HepG2 (cell line): ENCODE results near the gene HSPB6. TPM values are rescaled to one million over a fixed set of nuclear protein-coding genes. Genes with fewer than 3 reads are reported as not detected.
A peak's percentile ranks its signal among the peaks of the same experiment; 100 is the strongest.

Source experiments
- HDAC1 ChIP-seq: sonication (generic); formaldehyde crosslinking; IDR thresholded peaks from 2 replicates; pipeline ENCODE4 v1.5.1; 2020; ENCODE audit warnings: mild to moderate bottlenecking, missing genetic modification reagents
- HDAC2 ChIP-seq: sonication (generic); formaldehyde crosslinking; IDR thresholded peaks from 2 replicates; pipeline ENCODE4 v1.4.0; 2020; ENCODE audit warnings: missing genetic modification reagents
- HNF4G ChIP-seq, 2 experiments: sonication (generic) in 1 of 2; formaldehyde crosslinking in 1 of 2; IDR thresholded peaks; 2 replicates each; pipeline versions ENCODE4 v1.4.0 to v1.6.1; 2011 to 2020; ENCODE audit warnings: borderline replicate concordance in 2 of 2, low read depth in 2 of 2, mild to moderate bottlenecking in 2 of 2, low read length in 1 of 2, missing genetic modification reagents in 1 of 2, moderate library complexity in 1 of 2
- JDP2 ChIP-seq: sonication (generic); formaldehyde crosslinking; IDR thresholded peaks from 2 replicates; pipeline ENCODE4 v1.8.1; 2022; ENCODE audit warnings: missing genetic modification reagents, borderline replicate concordance
- KLF11 ChIP-seq: IDR thresholded peaks from 2 replicates; pipeline ENCODE4 v1.6.1; 2016; ENCODE audit warnings: missing compliant biosample characterization
- KLF12 ChIP-seq: sonication (generic); formaldehyde crosslinking; IDR thresholded peaks from 2 replicates; pipeline ENCODE4 v1.4.0; 2020; ENCODE audit warnings: missing genetic modification reagents, borderline replicate concordance
- MXI1 ChIP-seq: IDR thresholded peaks from 3 replicates; pipeline ENCODE4 v1.6.1; 2012; ENCODE audit warnings: low read depth, low read length, inconsistent platforms, borderline replicate concordance
- NAIF1 ChIP-seq: sonication (generic); formaldehyde crosslinking; IDR thresholded peaks from 2 replicates; pipeline ENCODE4 v1.5.0; 2020; ENCODE audit warnings: mild to moderate bottlenecking, missing genetic modification reagents, borderline replicate concordance
- NFATC3 ChIP-seq: sonication (generic); formaldehyde crosslinking; IDR thresholded peaks from 2 replicates; pipeline ENCODE4 v1.5.1; 2020; ENCODE audit warnings: mild to moderate bottlenecking, missing genetic modification reagents
- NR2F2 ChIP-seq: IDR thresholded peaks from 2 replicates; pipeline ENCODE4 v1.6.1; 2012; ENCODE audit warnings: low read depth, inconsistent platforms, borderline replicate concordance
- RORA ChIP-seq: sonication (generic); formaldehyde crosslinking; IDR thresholded peaks from 2 replicates; pipeline ENCODE4 v1.5.0; 2020; ENCODE audit warnings: mild to moderate bottlenecking, missing genetic modification reagents, moderate library complexity
- SKI ChIP-seq: fragments of 450-650 bp; IDR thresholded peaks from one replicate; pipeline ENCODE4 v1.6.1; 2018; ENCODE audit warnings: mild to moderate bottlenecking; ENCODE audit not compliant: partially characterized antibody
- SMYD3 ChIP-seq: sonication (generic); formaldehyde crosslinking; IDR thresholded peaks from 2 replicates; pipeline ENCODE4 v1.8.1; 2023; ENCODE audit warnings: mild to moderate bottlenecking, missing genetic modification reagents
- SP140L ChIP-seq: sonication (generic); formaldehyde crosslinking; IDR thresholded peaks from 2 replicates; pipeline ENCODE4 v1.4.0; 2020; ENCODE audit warnings: missing genetic modification reagents, borderline replicate concordance
- SRY ChIP-seq: sonication (generic); formaldehyde crosslinking; IDR thresholded peaks from 2 replicates; pipeline ENCODE4 v1.8.0; 2022; ENCODE audit warnings: mild to moderate bottlenecking, missing genetic modification reagents
- XRCC5 ChIP-seq: fragments of 200-400 bp; formaldehyde crosslinking; optimal IDR thresholded peaks from 2 replicates; pipeline ENCODE3; 2017; ENCODE audit warnings: mild to moderate bottlenecking, low read length
- ZNF101 ChIP-seq: sonication (generic); formaldehyde crosslinking; IDR thresholded peaks from 2 replicates; pipeline ENCODE4 v1.4.0; 2020; ENCODE audit warnings: mild to moderate bottlenecking, low read depth, missing genetic modification reagents, borderline replicate concordance
- ZNF160 ChIP-seq: sonication (generic); formaldehyde crosslinking; IDR thresholded peaks from 2 replicates; pipeline ENCODE4 v1.8.0; 2022; ENCODE audit warnings: mild to moderate bottlenecking, inconsistent platforms, missing genetic modification reagents
- ZNF414 ChIP-seq: sonication (generic); formaldehyde crosslinking; IDR thresholded peaks from 2 replicates; pipeline ENCODE4 v1.5.0; 2020; ENCODE audit warnings: missing genetic modification reagents
- ZNF605 ChIP-seq: sonication (generic); formaldehyde crosslinking; IDR thresholded peaks from 2 replicates; pipeline ENCODE4 v1.8.0; 2022; ENCODE audit warnings: mild to moderate bottlenecking, missing genetic modification reagents
- ZNF713 ChIP-seq: sonication (generic); formaldehyde crosslinking; IDR thresholded peaks from 2 replicates; pipeline ENCODE4 v1.4.0; 2020; ENCODE audit warnings: mild to moderate bottlenecking, missing genetic modification reagents
- polyA plus RNA-seq, 8 experiments: library from polyadenylated mRNA; depleted of rRNA in 3 of 8; stranded (reverse) in 7 of 8; unstranded in 1 of 8; fragments of >200 nt; fragmentation: Illumina TruSeq in 4 of 8; extraction: Trizol in 4 of 8; gene quantifications; 2 replicates each; pipeline versions ENCODE4 v1.2.1 to v1.2.3, GENCODE V29; 2011 to 2016; ENCODE audit warnings: low read depth in 4 of 8, missing spikeins in 1 of 8, mixed read lengths in 1 of 8; ENCODE audit not compliant: insufficient read depth in 1 of 8
- total RNA-seq, 5 experiments: library from RNA; depleted of rRNA; stranded (reverse); fragments of >200 nt; fragmentation: Illumina TruSeq; extraction: Trizol; gene quantifications; 2 replicates each; pipeline ENCODE4 v1.2.3, GENCODE V29; 2016; ENCODE audit warnings: low read depth in 1 of 5
- TF ChIP-seq, protein P1 (sequence below): sonication (generic); formaldehyde crosslinking; IDR thresholded peaks from 2 replicates; pipeline ENCODE4 v1.4.0; 2020; ENCODE audit warnings: missing genetic modification reagents
- TF ChIP-seq, protein P2 (sequence below): sonication (generic); formaldehyde crosslinking; IDR thresholded peaks from 2 replicates; pipeline ENCODE4 v1.4.0; 2020; ENCODE audit warnings: missing genetic modification reagents, borderline replicate concordance

The HSPB6 gene
- total and polyA plus RNA-seq, 2 of the 13 experiments (the other 11 are each of a cell fraction or from before 2014, with no cell fraction given): 0.18 TPM; not detected in 1

- TF ChIP-seq ZNF414 (CRISPR knock-in tag) (no peak; the same call in 1 of the 2 replicates), ZNF713 (CRISPR knock-in tag) (0 out of 2 replicates have a peak, but pooled peaks have one; percentile 58), KLF11 (CRISPR knock-in tag) (peak; percentile 90), JDP2 (no peak), HDAC1 (peak; percentile 73), ZNF101 (CRISPR knock-in tag) (no peak), XRCC5 (peak; percentile 44), SKI (peak; percentile 30), NR2F2 (peak; percentile 39; the same call in 1 of the 2 replicates), NAIF1 (0 out of 2 replicates have a peak, but pooled peaks have one; percentile 63), RORA (no peak), SP140L (no peak), ZNF160 (CRISPR knock-in tag) (no peak), MXI1 (peak; percentile 80; the same call in 1 of the 3 replicates), NFATC3 (CRISPR knock-in tag) (peak; percentile 38; the same call in 1 of the 2 replicates), KLF12 (CRISPR knock-in tag) (0 out of 2 replicates have a peak, but pooled peaks have one; percentile 9), SRY (CRISPR knock-in tag) (no peak), HNF4G (IDR thresholded peaks at IDR 0.05; ENCODE audit: borderline replicate concordance, low read depth, low read length) (no peak; the same call in 1 of the 2 replicates), HNF4G (CRISPR knock-in tag; IDR thresholded peaks at IDR 0.05; ENCODE audit: borderline replicate concordance, low read depth) (no peak), HDAC2 (CRISPR knock-in tag) (peak; percentile 47), SMYD3 (CRISPR knock-in tag) (peak; percentile 59; the same call in 1 of the 2 replicates), ZNF605 (CRISPR knock-in tag) (peak; percentile 79)
- TF ChIP-seq, protein P1, sequence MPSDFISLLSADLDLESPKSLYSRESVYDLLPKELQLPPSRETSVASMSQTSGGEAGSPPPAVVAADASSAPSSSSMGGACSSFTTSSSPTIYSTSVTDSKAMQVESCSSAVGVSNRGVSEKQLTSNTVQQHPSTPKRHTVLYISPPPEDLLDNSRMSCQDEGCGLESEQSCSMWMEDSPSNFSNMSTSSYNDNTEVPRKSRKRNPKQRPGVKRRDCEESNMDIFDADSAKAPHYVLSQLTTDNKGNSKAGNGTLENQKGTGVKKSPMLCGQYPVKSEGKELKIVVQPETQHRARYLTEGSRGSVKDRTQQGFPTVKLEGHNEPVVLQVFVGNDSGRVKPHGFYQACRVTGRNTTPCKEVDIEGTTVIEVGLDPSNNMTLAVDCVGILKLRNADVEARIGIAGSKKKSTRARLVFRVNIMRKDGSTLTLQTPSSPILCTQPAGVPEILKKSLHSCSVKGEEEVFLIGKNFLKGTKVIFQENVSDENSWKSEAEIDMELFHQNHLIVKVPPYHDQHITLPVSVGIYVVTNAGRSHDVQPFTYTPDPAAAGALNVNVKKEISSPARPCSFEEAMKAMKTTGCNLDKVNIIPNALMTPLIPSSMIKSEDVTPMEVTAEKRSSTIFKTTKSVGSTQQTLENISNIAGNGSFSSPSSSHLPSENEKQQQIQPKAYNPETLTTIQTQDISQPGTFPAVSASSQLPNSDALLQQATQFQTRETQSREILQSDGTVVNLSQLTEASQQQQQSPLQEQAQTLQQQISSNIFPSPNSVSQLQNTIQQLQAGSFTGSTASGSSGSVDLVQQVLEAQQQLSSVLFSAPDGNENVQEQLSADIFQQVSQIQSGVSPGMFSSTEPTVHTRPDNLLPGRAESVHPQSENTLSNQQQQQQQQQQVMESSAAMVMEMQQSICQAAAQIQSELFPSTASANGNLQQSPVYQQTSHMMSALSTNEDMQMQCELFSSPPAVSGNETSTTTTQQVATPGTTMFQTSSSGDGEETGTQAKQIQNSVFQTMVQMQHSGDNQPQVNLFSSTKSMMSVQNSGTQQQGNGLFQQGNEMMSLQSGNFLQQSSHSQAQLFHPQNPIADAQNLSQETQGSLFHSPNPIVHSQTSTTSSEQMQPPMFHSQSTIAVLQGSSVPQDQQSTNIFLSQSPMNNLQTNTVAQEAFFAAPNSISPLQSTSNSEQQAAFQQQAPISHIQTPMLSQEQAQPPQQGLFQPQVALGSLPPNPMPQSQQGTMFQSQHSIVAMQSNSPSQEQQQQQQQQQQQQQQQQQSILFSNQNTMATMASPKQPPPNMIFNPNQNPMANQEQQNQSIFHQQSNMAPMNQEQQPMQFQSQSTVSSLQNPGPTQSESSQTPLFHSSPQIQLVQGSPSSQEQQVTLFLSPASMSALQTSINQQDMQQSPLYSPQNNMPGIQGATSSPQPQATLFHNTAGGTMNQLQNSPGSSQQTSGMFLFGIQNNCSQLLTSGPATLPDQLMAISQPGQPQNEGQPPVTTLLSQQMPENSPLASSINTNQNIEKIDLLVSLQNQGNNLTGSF (CRISPR knock-in tag): no peak
- TF ChIP-seq, protein P2, sequence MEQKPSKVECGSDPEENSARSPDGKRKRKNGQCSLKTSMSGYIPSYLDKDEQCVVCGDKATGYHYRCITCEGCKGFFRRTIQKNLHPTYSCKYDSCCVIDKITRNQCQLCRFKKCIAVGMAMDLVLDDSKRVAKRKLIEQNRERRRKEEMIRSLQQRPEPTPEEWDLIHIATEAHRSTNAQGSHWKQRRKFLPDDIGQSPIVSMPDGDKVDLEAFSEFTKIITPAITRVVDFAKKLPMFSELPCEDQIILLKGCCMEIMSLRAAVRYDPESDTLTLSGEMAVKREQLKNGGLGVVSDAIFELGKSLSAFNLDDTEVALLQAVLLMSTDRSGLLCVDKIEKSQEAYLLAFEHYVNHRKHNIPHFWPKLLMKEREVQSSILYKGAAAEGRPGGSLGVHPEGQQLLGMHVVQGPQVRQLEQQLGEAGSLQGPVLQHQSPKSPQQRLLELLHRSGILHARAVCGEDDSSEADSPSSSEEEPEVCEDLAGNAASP (CRISPR knock-in tag): no peak
Measured at GRCh38 chr19:35740423-35741202, 16.2 kb downstream of the HSPB6 start (continued).
